ENCODE measurements around the gene DEAF1.
"Not testable (repeated sequence)": the region's sequence is repeated elsewhere in the genome, so short reads cannot be mapped to it uniquely, and the experiment has no call there.

The DEAF1 gene

GRCh38 chr11:680476-680875 lies 14.5 kb downstream of the DEAF1 start:
- DNase-seq (ENCODE audit: low spot score) = no peak

GRCh38 chr11:679271-680207 lies 15.5 kb downstream of the DEAF1 start:
- DNase-seq (ENCODE audit: low spot score) = no peak

- DNase-seq (ENCODE audit: low spot score) = no peak
These were observed 16.7 kb downstream of the DEAF1 start for GRCh38 chr11:678297-678696.

DNA sequence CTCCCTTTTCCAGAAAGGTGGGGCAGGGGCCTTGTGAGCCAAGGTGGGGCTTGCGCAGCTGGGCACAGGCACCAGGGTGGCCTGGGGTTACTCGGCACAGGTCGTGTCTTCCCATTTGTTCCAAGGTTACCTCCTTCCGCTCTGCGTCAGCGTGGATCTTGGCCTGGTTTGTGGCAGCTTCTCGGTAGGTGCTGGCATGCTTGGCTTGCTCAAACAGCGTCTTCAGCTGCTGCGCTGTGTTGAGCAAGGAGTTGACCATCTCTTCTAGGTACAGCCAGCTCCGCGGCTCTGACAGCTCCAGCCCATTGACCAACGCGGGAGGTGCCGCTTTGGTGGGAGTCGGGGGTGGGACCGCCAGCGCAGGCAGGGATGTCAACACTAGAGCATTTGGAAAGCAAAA lies 20.6 kb downstream of the DEAF1 start:
- no peak for DNase-seq (ENCODE audit: low spot score)

- no peak for DNase-seq (ENCODE audit: low spot score)
These were observed 21.2 kb downstream of the DEAF1 start for GRCh38 chr11:673866-674265.

DNA sequence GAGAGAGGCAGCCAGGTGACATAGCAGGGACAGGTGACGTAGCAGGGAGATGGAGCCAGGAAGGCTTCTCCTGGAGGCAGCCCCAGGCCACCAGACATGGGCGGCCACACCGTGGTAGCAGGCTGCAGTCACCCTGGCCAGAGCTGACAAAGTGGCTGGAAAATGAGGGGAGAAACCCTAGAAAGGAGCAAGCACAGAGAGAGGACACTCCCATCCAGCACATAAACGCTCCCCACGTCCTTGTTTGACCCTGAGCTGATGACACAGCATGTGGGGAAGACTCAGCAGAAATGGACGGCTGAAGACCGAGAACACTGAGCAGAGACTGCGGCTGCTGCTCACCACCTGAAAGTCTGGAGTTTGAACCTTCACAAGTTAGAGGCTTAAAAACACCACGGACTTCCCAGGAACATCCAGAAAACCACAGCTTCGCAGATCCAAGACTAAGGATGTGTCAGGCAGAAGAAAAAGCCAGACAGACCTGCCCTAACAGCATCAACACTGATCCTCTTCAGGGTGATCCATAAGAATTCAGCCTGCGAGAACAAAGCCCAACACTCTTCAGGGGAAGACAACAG lies 29.2 kb downstream of the DEAF1 start:
- DNase-seq (ENCODE audit: low spot score) = no peak

- DNase-seq (ENCODE audit: low spot score) = no peak
These were observed 29.8 kb downstream of the DEAF1 start for GRCh38 chr11:665062-665703.

DNA sequence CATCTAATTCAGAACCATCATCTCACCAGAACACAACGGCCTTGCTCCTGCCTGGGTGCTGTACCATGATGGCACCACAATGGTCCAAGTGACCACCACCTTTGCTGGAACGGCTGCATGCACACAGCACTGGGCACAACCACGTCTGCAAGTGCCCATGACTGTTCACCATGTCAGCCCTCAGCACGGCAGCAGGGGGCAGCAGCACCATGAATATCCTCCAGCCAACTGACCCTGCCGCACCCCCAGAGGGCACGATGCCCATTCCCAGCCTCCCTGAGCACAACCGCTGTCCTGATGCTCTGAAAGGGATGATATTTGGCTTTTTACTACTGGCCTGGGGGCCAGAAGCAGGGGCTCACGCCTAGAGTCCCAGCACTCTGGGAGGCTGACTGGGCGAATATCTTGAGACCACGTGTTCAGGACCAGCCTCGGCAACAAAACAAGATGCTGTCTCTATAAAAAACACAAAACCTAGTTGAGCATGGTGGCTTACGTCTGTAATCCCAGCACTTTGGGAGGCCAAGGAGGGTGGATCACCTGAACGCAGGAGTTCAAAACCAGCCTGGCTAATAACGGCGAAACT lies 32.2 kb downstream of the DEAF1 start:
- peak; percentile 33 for DNase-seq (ENCODE audit: low spot score)

- no peak for DNase-seq (ENCODE audit: low spot score)
These were observed 34.2 kb downstream of the DEAF1 start for GRCh38 chr11:660681-661444.

- DNase-seq (ENCODE audit: low spot score) = no peak
These were observed 34.7 kb downstream of the DEAF1 start for GRCh38 chr11:660281-660680.

- no peak for DNase-seq (ENCODE audit: low spot score)
These were observed 35.4 kb downstream of the DEAF1 start for GRCh38 chr11:659532-660085.

DNA sequence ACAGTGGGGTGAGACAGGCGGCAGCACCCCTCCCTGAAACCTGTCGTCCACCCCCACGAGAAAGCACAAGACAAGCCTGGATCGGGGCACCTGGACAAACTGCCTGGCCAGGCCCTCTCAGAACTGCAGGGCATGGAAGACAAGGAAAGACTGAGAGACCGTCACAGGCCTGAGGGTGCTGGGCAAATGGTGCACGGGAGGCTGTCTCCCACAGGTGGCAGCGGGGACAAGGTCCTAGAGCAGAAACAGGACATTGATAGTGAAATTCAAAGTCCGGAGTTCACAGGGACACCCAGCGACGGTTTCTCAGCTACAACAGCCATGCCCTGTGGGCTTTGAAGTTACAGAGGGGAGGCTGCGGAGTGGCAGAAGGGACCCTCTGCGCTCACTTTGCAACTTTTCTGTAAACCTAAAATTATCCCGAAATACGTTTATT lies 37.3 kb downstream of the DEAF1 start:
- DNase-seq (ENCODE audit: low spot score) = no peak

DNA sequence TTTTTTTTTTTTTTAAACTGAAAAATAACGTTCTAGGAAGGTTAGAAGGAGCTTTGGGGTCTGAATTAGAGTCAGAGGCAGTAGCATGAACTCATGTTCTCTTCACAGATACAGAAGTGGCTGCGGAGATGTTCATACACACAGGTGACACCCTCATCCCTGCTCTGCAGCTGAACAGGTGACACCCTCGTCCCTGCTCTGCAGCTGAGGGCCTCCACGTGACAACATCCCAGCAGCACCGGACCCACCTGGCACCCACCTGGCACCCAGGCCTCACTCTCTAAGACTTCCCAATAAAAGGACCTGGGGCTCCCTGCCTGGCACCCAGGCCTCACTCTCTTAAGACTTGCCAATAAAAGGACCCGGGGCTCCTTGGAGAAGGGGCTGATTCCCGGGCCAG lies 38.2 kb downstream of the DEAF1 start:
- no peak for DNase-seq (ENCODE audit: low spot score)

GRCh38 chr11:656426-656825 lies 38.6 kb downstream of the DEAF1 start:
- no peak for DNase-seq (ENCODE audit: low spot score)

DNA sequence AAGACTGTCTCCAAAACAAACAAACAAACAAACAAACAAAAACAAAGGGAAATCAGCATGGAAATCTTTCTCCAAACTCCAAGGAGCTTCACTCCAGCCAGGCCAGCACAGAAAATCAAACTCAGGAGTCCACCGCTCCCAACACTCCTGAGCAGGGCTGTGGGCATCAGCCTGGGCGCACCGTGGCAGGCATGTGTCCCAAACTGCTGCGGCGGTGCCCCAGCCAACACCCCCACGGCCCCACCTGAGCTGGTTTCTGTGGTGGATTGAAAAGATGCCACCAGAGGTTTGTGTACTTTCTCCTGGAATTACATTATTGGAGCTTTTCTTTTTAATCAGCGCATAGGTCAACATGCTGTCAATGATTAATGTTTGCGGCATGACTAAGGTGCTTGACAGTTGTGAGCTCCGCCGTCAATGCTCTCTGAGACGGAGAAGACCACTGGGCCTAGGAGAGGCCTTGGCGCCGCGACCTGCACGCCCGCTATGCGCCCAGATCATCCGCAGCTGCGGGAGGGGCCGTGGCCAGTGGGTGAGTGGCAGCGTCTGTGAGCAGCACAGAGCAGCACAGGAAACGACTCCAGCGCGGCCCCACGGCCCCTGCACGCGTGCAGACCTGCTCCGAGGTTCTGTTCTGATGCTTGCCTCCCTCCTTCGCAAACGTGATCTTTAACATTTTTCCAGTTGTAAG lies 39.8 kb downstream of the DEAF1 start:
- no peak for DNase-seq (ENCODE audit: low spot score)

GRCh38 chr11:654444-654843 lies 40.6 kb downstream of the DEAF1 start:
- DNase-seq (ENCODE audit: low spot score) = not testable (repeated sequence)

GRCh38 chr11:653837-654236 lies 41.2 kb downstream of the DEAF1 start:
- DNase-seq (ENCODE audit: low spot score) = no peak

DNA sequence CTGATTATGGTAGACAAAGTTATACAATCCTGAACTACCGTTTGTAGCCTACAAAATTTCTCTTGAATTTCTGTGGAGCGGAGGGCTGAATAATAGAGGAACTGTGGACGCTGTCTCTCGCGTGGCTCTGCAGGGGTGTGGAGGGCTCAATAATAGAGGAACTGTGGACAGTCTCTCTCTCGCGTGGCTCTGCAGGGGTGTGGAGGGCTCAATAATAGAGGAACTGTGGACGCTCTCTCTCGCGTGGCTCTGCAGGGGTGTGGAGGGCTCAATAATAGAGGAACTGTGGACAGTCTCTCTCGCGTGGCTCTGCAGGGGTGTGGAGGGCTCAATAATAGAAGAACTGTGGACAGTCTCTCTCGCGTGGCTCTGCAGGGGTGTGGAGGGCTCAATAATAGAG lies 41.9 kb downstream of the DEAF1 start:
- not testable (repeated sequence) for DNase-seq (ENCODE audit: low spot score)

DNA sequence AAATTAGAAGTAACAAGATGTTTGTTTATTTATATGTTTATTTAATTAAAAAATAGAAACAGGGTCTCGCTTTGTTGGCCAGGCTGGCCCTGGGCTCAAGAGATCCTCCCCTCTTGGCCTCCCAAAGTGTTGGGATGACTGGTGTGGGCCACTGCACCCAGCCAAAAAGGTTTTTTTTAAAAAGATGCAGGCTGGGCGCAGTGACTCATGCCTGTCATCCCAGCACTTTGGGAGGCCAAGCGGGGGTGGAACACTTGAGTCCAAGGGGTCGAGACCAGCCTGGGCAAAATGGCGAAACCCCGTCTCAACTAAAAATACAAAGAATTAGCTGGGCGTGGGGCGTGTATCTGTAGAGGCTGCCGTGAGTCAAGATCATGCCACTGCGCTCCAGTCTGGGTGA lies 44.5 kb downstream of the DEAF1 start:
- DNase-seq (ENCODE audit: low spot score) = no peak

- DNase-seq (ENCODE audit: low spot score) = not testable (repeated sequence)
These were observed 47.3 kb downstream of the DEAF1 start for GRCh38 chr11:647672-648158.

DNA sequence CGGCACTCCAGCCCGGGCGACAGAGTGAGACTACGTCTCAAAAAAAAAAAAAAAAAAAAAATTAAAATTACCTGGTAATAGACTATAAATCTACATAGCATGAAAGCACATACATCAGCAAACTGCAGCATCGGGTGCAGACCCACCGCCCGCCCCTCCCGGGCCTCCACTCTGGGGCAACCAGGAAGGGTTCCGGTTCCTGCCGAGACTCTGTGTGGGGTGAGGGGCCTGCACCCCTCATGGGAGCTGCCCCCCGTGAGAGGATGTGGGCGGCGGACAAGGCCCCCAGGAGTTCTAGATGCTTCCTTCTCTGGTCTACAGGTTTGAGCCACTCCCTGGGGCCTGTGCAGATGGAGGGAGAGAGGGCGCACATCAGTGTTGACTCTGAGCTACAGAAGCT lies 48.8 kb downstream of the DEAF1 start:
- no peak for DNase-seq (ENCODE audit: low spot score)

Data from CD4-positive, alpha-beta T cell treated with Interleukin-15 for 4 hours (primary cell).